ENCODE results near the gene GNAS-AS1.

GNAS-AS1 gene

GRCh38 chr20:58884966-58885365 is 34.3 kb upstream of the GNAS-AS1 start:
- DNase-seq (ENCODE audit: low read depth), result no peak

- DNase-seq (ENCODE audit: low read depth), result no peak
Measured at GRCh38 chr20:58883241-58883691, 32.6 kb upstream of the GNAS-AS1 start.

- DNase-seq (ENCODE audit: low read depth), result no peak
Measured at GRCh38 chr20:58882704-58883089, 32.0 kb upstream of the GNAS-AS1 start.

GRCh38 chr20:58880994-58881752 is 30.5 kb upstream of the GNAS-AS1 start:
- DNase-seq (ENCODE audit: low read depth), result no peak

- no peak for DNase-seq (ENCODE audit: low read depth)
Measured at GRCh38 chr20:58880441-58880840, 29.7 kb upstream of the GNAS-AS1 start.

- no peak for DNase-seq (ENCODE audit: low read depth)
Measured at GRCh38 chr20:58878399-58878798, 27.7 kb upstream of the GNAS-AS1 start.

GRCh38 chr20:58877976-58878360 is 27.3 kb upstream of the GNAS-AS1 start:
- DNase-seq (ENCODE audit: low read depth), result no peak

GRCh38 chr20:58877050-58877975 is 26.6 kb upstream of the GNAS-AS1 start:
- DNase-seq (ENCODE audit: low read depth), result no peak

- no peak for DNase-seq (ENCODE audit: low read depth)
Measured at GRCh38 chr20:58876437-58876836, 25.7 kb upstream of the GNAS-AS1 start.

GRCh38 chr20:58875541-58876134 is 24.9 kb upstream of the GNAS-AS1 start:
- DNase-seq (ENCODE audit: low read depth), result peak; percentile 56

GRCh38 chr20:58875111-58875510 is 24.4 kb upstream of the GNAS-AS1 start:
- DNase-seq (ENCODE audit: low read depth), result no peak

GRCh38 chr20:58874469-58874868 is 23.8 kb upstream of the GNAS-AS1 start:
- DNase-seq (ENCODE audit: low read depth), result no peak

- no peak for DNase-seq (ENCODE audit: low read depth)
Measured at GRCh38 chr20:58871533-58872102, 20.9 kb upstream of the GNAS-AS1 start.

GRCh38 chr20:58870293-58871014 is 19.8 kb upstream of the GNAS-AS1 start:
- DNase-seq (ENCODE audit: low read depth), result no peak

GRCh38 chr20:58869662-58870227 is 19.0 kb upstream of the GNAS-AS1 start:
- DNase-seq (ENCODE audit: low read depth), result no peak

GRCh38 chr20:58868795-58869194 is 18.1 kb upstream of the GNAS-AS1 start:
- DNase-seq (ENCODE audit: low read depth), result no peak

- DNase-seq (ENCODE audit: low read depth), result no peak
Measured at GRCh38 chr20:58867211-58867610, 16.5 kb upstream of the GNAS-AS1 start.

- no peak for DNase-seq (ENCODE audit: low read depth)
Measured at GRCh38 chr20:58865843-58866242, 15.1 kb upstream of the GNAS-AS1 start.

- no peak for DNase-seq (ENCODE audit: low read depth)
Measured at GRCh38 chr20:58864346-58864745, 13.6 kb upstream of the GNAS-AS1 start.

GRCh38 chr20:58863044-58863790 is 12.5 kb upstream of the GNAS-AS1 start:
- no peak for DNase-seq (ENCODE audit: low read depth)
